Fibroblast of skin of abdomen (primary cell): ENCODE data around the gene CCDC28B. TPM values are rescaled to one million over a fixed set of nuclear protein-coding genes. Genes with fewer than 3 reads are reported as not detected.
A peak's percentile ranks its signal among the peaks of the same experiment; 100 is the strongest.
"Not testable (repeated sequence)": the region's sequence is repeated elsewhere in the genome, so short reads cannot be mapped to it uniquely, and the experiment has no call there.

Experiments used
- DNase-seq: peaks from one replicate; pipeline ENCODE4 v3.0.0-alpha.2; 2013
- polyA plus RNA-seq, 2 experiments: library from polyadenylated mRNA; unstranded; fragments of 120-200 nt; gene quantifications; one replicate each; pipeline ENCODE4 v1.2.1, GENCODE V29; 2013; ENCODE audit not compliant: insufficient read length in 2 of 2

Gene CCDC28B
- 21.8 TPM for polyA plus RNA-seq (2013, experiment 1 of 2; ENCODE audit: insufficient read length)
- polyA plus RNA-seq (2013, experiment 2 of 2; ENCODE audit: insufficient read length): 24.2 TPM

DNA sequence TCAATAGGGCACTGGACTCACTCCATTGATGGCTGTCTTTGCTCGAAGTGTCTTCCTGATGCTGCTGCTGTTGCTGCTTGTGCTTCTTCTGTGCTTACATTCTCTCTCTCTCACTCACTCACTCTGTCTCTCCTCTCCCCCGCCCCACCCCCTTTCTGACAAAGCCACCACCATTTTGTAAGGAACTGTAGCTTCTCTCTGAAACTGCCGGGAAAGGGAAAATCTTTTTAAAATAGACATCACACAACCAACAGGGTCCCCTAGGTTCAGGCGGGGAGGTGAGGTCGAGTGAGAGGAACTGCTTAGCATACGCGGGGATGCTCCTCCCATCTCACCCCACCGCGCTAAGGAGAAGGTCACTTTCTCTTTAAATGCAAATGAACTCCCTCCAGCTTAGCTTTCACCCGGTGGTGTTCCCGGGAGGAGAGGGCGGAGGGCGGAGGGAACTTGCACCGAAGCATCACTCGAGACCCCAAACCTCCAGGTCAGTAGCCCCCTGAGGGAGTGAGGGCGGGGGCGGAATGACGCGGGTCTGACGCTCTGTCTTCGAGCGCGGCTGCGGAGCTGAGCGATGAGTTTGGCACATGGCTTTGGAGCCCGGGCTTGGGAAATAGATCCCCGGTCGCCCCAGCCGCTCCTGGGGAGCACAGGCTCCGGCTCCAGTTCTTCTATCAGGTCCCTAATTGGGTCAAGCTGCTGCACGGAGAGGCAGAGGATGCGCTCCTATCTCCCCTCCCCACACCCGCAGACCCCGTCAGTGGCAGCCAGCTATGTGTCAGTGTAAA, at the start of gene CCDC28B:
CCDC28B (plus strand) TSS at position 370 of the 785 bp plus-strand sequence. CDS start 1,341 bp downstream, outside the sequence.
- peak; percentile 72 for DNase-seq

DNA sequence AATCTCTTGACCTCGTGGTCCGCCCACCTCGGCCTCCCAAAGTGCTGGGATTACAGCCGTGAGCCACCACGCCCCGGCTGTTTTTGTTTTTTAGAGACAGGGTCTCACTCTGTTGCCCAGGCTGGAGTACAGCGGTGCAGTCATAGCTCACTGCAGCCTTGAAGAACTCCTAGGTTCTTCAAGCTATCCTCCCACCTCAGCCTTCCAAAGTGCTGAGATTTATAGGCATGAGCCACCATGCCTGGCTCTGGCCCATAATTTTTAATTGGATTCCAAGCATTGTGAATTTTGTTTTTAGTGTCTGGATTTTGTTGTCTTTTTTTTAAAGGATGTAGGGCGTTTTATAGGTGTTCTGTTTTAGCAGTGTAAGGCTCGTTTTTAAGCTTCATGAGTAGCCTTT, 49.5 kb upstream of the CCDC28B start:
- DNase-seq: peak; percentile 42

DNA sequence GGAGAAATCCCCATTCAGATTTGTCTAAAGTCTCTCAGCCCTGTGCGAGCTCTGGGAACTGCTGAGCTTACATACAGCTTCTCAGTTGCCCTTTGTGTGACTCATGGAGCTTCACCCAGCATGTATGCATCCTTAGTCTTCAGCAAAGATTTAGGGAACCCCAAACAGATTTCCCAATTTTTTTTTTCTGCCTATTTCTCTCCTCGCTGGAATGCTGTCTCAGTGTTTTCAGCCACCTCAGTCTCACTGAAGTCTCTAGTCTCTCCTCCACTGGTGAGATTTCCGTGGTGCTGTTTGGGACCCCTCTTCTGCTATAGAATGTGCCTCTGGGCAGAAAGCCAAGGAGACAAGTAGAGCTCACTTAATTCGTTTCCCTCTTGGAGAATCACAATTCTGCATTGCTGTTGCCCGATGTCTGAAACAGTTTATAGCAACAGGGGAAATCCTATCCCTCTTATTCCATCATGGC, 49.0 kb upstream of the CCDC28B start:
- peak; percentile 81 for DNase-seq

DNA sequence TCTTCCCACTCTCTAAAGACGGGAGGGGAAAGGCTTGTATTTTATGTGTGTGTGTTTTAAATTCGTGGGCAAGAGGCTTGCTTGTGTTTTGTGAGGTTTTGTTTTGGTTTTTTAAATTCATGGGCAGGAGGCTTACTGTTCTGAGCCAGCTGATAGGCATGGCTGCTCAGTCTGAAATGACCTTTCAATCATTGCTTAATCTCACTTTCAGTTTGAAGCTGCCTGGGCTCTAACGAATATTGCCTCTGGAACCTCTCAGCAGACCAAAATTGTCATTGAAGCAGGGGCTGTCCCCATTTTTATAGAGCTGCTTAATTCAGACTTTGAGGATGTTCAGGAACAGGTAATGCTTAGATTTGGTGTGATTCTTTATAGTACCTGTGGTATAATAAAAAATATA, 41.2 kb upstream of the CCDC28B start:
- DNase-seq: no peak

DNA sequence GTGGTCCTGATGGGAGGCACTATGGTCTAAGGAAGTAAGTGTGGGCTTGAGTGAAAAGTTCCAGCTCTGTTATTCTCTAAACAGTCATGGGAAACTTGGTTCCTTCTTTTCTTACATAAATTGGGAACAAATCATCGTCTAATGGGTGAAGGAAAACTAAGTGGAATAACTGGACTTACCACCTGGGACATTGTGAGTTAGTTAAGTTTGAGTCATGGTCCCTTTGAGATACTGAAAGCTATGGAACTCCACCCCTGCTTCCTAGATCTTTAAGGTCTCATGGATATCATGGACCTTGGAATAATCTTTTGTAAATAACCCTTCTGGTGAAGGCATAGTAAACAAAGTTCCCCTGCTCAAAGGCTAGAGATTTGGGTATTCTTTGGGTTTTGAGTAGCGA, 37.0 kb upstream of the CCDC28B start:
- DNase-seq: no peak

DNA sequence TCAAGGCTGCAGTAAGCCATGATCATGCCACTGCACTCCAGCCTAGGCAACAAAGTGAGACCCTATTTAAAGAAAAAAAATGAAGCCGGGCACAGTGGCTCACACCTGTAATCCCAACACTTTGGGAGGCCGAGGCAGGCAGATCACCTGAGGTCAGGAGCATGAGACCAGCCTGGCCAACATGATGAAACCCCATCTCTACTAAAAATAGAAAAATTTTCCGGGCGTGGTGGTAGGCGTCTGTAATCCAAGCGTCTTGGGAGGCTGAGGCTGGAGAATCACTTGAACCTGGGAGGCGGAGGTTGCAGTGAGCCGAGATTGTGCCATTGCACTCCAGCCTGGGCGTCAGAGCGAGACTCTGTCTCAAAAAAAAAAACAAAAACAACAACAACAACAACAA, 34.8 kb upstream of the CCDC28B start:
- not testable (repeated sequence) for DNase-seq

DNA sequence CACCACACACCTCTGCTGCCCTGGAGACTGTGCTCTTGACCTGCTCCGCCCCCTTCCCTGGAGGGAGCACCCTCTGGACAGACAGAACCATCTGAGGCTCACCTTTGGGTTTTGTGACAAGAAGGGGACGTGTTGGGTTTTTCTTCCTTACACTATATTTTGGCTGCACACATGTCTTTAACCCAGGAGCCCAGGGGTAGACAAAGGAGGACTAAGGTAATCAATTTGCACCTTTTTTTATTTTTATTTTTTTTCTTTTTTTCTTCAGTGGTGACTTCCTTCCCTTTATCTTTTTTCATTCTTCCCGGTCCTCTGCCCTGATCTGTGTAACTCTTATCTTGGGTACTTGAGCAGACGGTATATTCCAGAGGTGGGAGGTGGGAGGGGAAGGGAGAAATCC, 29.4 kb upstream of the CCDC28B start:
- DNase-seq: no peak

DNA sequence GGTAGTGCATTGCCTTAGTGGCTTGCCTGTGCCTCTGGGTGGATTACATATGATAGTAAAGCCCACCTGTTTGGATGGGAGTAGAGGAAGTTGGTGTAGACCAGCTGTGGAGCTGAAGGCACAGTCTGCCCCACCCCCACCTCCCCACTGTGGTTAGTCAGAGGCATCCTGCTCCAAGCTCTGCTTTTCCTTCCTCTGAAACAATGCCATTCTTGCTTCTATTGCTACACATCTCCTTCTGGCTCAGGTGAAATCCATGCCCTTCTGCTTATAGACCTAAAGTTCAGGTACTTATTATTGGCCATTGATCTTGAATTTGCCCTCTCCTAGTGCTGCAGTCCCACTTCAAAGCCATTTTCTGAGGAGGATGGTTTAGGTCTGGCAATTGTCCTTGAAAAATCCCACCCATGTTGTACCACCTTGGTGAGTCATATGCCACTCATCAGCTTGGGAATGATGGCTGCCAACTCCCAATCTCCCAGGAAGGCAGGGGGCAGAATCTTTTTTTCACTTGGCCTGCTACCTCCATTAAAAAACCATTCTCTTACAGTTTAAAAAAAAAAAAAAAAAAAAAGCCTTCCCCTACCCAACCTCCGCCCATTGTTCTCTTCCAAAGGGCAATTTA, 27.7 kb upstream of the CCDC28B start:
- DNase-seq: peak; percentile 27

DNA sequence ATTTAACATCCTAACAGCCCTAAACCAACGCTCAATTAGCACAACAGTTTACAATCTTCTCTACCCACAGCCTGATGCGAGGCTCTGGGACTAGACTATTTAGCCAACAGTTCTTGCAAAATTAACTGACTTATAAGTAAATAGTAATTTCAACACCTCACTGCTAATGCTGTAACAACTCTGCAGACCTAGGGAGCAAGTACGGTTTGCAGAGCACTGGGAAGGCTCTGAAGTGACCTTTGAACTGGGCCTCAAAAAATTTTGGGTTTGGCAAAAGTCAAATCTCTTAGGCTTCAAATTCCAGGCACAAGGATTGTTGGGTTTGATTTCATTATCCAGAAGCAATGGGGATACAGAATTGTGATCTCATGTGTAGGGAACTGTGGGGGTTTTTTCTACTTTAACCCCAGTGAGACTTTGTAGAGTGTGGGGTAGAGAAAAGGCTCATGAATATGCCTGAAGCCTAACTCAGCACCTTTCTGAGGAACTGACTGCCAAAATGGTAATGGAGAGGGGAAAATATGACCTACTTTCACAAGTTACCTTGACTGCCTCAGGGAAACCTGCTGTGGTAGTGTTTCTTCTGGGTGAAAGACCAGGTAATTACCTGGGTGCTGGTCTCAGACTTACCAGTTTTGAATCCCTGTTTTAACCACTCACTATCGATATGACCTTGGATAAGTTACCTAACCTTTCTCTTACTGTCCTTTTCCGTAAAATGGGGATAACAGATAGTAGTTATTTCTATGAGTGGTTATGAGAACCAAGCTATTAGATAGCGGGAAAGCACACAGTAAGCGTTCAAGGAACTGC, 21.8 kb upstream of the CCDC28B start:
- no peak for DNase-seq

DNA sequence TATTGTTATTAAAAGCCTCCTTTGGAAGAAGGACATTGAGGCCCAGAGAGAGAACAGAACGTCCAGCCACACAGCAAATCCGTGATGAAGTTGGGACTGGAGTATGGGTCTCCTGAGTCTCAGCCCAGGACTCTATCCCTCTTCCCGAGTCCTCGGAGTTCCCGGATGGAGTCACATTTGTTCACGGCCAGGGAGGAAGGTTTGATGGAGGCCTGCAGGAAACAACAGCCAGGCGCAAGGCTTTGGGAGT, 21.3 kb upstream of the CCDC28B start:
- no peak for DNase-seq

DNA sequence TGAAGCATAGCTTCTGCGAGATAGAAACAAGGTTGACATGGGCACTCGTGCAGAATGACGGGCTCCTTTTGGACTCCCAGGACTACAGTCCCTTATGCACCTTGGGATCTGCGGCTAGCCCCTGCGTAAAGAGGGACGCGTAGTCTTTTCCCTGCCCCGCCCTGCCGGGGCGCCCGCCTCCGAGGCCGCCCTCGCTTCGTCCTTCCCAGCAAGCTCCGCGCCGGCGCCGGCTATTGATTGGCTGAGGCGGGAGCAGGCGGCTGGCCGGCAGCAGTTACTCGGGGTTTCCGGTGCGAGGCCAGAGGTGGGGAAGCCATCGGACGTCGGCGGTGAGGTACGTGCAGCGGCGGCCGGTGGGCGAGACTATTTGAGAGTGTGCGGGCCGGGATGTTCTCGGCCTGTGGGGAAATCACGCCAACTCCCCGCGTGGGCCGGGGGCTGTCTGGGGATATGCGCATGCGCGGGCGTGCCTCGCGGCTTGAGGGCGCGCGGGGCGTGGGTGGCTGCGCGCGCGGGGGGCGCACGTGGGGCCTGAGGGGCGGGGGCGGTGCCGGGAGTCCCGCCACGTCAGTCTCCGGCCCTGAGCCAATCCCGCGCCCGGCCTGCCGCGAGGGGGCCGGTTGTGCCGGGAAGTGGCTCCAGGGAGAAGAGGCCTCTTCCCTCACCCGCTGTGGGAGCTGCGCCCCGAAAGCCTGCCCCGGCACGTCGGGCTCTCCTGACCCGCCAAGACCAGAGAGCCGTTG, 20.8 kb upstream of the CCDC28B start, which contains the start of gene TXLNA:
TXLNA (plus strand) TSS at position 233 of the 743 bp plus-strand sequence. CDS start 671 bp downstream, outside the sequence.
- DNase-seq: peak; percentile 92

DNA sequence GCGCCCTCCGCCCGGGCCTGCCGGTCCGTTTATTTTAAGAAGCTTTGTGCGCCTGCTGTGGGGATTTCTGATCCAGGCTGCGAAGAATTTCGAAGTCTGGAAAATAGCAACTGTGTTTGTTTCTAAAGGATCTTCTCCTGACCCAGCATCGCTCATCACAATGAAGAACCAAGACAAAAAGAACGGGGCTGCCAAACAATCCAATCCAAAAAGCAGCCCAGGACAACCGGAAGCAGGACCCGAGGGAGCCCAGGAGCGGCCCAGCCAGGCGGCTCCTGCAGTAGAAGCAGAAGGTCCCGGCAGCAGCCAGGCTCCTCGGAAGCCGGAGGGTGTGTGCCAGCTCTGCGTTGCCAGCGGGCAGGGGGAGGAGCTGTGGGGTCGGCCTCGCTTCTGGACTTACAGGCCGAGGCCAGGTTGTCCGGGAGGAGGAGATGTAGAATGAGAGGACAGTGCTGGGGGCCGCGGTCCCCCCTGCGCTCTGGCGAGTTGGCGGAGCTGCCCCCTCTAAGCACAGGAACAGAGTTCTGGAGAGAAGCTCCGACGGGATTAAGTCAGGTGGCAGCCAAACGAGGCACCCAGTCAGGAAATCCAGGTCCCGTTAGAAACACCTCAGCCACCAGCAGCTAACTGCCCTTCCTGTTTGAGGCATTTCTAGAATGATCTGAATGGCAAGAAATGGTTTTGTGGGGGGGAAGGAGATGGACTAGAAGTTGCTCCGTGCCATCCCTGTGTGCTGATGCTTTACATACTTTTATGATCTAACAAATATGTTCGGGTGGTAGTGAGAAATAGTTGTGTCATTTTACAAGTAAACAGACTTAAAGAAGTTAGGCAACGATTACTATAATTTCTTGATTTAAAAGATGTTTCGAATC, 20.0 kb upstream of the CCDC28B start:
- peak; percentile 46 for DNase-seq

DNA sequence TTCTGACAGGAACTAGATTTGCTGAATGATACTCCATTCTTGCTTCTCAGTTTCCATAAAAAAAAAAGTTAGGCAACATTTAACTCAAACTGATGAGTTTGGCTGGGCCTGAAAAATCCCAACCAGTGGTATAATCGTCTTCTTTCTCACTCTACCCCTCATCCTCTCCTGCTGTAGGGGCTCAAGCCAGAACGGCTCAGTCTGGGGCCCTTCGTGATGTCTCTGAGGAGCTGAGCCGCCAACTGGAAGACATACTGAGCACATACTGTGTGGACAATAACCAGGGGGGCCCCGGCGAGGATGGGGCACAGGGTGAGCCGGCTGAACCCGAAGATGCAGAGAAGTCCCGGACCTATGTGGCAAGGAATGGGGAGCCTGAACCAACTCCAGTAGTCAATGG, 19.3 kb upstream of the CCDC28B start:
- no peak for DNase-seq

DNA sequence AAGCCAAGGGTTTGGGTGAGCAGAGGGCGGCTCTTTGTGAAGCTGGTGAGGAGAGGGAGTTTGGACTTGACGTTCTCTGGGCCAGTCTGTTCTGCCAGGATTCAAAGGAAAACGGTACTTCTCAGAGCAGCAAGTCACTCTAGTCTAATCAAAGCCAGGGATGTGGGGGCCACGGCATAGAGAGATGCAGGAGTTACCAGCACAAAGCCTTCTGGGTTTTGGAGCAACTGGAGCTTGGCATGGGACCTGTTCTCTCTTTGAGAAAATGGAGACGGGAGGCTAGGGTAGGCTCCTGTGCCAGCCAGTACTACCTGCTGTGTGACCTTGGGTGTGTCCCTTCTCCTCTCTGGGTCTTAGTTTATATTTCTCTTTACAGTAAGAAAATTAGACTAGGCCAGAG, 18.8 kb upstream of the CCDC28B start:
- no peak for DNase-seq

DNA sequence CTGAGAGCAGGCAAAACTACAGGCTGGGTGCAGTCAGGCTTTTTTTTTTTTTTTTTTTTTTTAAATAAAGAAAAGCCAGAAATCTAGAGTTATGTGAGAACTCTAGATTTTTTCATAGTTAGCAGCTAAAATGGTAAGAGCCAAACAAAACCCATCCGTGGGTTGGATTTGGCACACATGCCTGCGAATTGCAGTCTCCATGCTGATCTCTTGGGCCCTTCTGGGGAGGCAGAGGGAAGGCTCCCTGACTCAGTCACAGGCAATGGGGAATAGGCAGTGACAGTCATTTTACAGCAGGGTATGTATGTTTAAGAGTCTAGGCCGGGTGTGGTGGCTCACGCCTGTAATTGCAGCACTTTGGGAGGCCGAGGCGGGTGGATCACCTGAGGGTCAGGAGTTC, 18.3 kb upstream of the CCDC28B start:
- DNase-seq: no peak

DNA sequence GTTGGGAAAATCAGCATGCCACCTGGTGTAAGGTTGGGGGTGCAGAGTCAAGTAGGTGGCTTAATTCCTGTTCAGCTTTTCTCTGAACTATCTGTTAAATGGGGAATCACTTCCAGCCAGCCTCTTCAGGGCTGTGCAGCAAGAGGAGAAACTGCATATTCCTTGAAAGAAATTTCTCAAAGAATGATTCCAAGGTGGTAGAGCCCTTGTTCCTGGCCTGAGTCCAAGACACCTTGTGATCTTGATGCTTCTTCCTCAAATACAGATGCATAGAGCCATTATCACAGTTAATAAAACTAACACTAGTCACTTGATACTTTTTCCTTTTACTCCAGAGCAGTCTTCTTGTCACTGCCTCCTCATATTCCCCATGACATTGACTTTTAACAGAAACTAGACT, 15.7 kb upstream of the CCDC28B start:
- no peak for DNase-seq

DNA sequence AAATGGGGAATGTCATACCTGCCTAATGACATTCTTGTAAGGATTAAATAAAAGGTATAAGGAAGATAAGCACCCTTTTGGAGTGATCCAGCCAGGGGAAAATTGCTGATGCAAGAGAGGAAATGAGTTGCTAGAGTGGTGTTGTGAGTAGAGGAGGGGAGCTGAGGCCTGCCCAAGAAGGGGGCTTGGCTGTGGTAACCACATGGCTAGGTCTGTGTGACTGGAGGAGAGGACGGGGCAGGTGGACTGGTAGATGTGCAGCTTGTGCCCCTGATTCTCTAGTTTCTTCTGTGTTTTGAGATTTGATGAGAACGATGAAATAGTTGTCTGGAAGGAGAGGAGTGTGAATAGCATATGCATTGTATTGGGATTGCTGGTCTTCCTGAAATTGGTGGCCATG, 14.3 kb upstream of the CCDC28B start:
- DNase-seq: no peak

DNA sequence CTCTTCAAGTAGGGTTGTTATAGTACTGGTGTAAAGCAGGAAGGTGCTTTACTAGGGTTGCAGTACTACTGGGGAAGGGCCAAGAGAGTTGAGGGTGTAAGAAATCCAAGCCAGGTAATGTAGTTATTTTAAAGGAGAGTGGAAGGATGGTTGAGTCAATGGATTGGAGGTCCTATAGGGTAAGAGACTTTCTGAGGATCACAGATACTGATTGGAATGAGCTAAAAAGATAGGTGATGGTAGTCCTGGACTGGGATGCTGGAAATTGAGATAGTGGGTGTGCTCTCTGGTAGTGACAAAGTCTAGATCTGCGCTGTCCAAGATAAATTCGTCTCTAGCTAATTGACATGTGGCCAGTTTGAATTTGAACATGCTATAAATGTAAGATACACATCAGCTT, 13.9 kb upstream of the CCDC28B start:
- DNase-seq: no peak

DNA sequence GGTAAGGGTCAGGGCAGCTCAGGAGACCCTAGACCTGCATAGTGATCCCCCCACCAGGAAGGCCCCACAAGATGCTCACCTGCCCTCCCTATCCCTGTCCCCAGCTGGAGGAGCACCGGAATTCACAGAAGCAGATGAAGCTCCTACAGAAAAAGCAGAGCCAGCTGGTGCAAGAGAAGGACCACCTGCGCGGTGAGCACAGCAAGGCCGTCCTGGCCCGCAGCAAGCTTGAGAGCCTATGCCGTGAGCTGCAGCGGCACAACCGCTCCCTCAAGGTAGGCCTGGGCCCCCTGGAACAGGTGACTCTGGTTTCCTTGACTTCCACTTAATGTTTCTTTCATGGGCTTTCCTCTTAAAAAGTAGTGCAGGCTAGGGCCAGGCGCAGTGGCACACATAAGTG, 12.5 kb upstream of the CCDC28B start:
- no peak for DNase-seq

DNA sequence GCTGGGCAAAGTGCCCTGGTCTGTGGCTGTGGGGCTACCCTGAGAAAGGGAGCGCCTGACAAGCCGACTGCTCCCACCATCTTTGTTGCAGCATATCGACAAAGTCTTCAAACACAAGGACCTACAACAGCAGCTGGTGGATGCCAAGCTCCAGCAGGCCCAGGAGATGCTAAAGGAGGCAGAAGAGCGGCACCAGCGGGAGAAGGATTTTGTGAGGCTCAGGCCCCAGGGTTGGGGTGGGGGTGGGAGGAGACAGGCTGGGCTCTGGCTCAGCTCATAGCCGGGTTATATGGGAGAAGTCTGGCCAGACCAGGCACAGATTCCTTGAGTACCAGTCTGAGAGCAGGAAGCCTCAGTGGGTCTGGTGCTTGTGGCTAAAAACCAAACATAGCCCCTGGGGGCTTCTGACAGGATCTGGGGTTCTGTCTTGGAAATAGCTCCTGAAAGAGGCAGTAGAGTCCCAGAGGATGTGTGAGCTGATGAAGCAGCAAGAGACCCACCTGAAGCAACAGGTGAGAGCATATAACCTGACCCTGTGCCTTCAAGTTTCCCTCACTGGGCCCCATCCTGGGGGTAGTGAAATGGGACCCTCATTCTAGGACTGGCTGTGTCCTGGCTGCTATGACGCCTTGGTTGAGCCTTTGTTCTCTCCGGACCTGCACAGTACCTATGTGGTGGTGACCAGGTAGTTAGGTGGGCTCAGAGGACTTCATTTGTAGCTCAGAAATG, 8.0 kb upstream of the CCDC28B start:
- DNase-seq: no peak

DNA sequence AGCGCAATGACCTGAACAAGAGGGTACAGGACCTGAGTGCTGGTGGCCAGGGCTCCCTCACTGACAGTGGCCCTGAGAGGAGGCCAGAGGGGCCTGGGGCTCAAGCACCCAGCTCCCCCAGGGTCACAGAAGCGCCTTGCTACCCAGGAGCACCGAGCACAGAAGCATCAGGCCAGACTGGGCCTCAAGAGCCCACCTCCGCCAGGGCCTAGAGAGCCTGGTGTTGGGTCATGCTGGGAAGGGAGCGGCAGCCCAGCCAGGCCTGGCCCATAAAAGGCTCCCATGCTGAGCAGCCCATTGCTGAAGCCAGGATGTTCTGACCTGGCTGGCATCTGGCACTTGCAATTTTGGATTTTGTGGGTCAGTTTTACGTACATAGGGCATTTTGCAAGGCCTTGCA, 5.4 kb upstream of the CCDC28B start:
- DNase-seq: no peak
